GM21515 (cell line): ENCODE data around the gene DLX1.
A peak's percentile ranks its signal among the peaks of the same experiment; 100 is the strongest.
"Not testable (repeated sequence)": the region's sequence is repeated elsewhere in the genome, so short reads cannot be mapped to it uniquely, and the experiment has no call there.

ENCODE experiments used
- ATAC-seq: cut with Tn5 transposase; IDR thresholded peaks from one replicate; pipeline ENCODE4 v1.9.1; 2021; ENCODE audit not compliant: unreplicated experiment

The DLX1 gene

DNA sequence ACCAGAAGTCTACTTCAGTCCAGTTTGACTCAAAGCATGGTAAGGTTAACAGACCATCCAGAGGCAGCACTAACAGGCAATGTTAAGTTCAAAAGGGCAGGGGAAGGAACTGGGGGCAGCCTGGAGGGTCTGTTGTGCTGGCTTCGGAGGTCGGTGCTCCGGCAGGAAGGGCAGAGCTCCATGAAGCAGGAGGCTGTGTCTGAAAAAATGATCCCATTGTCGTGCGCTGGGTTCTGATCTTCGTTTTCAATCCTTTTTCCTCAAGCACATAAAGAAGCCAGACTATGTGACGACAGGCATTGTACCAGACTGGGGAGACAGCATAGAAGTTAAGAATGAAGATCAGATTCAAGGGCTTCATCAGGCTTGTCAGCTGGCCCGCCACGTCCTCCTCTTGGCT lies 21.9 kb upstream of the DLX1 start:
- ATAC-seq = no peak

DNA sequence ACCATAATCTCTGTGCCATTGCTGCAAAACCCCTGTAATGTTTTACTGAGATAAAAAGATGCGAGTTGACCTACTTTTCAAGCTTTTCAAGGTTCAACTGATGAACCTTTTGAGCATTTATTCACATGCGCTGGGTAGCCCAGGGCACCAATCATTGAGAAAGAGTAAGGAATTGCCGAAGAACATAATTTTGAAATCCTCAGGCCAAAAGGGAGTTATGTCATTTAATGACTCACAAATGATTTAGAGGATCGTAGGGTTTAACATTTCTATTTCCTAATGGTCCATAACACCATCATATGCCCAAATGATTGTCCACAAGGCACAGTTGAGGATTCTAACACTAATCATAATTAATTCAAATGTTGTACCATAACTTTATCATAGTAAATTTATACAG lies 20.2 kb upstream of the DLX1 start:
- ATAC-seq = no peak

DNA sequence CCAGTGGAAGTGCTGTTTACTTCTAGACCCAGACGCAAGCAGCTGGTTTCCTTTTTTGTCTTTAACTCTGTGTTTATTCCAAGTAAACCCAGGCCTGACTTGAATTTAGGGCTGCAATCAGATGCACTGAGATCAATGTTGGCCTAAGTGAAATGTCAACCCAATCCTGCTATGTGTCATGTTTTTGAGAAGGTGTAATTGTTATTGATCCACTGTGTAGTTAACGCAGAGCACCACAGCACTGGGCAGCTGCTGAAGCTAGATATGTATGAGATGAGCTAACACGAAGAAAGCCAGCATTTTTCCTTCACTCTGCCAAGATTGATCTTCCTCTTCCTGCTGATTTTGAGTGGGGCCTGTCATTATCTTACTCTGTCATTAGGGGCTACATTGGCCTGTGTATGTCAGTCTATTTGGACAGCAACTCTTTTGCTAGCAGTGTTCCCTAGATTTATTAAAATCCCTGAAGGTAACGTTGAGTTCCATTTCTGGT lies 18.9 kb upstream of the DLX1 start:
- no peak for ATAC-seq

DNA sequence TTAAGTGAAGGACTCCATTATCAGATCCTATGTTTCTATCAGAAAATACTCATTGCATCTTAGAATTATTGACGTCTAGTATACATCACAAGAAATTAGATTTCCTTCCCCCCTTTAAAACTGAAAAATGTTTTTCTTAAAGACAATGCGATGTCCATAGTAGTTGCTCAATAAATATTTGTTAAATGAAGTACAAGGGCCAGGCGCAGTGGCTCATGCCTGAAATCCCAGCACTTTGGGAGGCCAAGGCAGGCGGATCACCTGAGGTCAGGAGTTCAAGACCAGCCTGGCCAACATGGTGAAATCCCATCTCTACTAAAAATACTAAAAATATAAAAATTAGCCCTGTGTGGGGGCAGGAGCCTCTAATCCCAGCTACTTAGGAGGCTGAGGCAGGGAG lies 17.4 kb upstream of the DLX1 start:
- ATAC-seq = not testable (repeated sequence)

DNA sequence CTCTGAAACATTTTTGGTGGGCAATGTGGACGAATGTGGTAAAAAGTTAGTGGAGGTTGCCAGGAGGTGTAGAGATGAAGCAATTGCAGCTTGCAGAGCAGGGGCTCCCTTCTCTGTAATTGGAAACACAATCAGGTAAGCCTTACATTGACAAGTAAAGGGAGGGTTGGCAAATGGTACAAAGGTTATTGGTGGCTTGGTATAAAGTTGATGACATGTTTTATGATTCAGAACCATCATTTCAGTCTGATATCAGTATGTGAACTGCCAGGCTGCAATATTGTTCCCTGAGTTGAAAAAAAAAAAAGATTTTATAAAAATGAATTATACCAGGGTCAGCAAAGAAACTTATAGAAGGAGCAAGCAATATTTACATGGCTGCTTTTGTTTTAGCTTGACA lies 14.4 kb upstream of the DLX1 start:
- no peak for ATAC-seq

DNA sequence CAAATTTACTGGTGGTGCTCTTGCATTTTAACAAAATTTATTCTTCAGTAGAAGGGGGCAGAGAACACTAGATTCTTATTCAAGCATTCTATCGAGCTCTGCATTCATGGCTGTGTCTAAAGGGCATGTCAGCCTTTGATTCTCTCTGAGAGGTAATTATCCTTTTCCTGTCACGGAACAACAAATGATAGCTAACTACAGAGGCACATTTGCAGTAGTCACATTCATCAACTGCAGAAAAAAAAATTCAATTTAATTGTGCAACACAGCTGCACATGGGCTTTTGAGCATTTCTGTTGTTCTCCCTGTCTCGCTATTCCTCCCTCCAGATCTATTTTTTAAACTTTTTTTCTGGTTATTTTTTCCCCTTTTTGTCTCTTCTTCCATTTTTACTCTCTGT lies 13.0 kb upstream of the DLX1 start:
- no peak for ATAC-seq

DNA sequence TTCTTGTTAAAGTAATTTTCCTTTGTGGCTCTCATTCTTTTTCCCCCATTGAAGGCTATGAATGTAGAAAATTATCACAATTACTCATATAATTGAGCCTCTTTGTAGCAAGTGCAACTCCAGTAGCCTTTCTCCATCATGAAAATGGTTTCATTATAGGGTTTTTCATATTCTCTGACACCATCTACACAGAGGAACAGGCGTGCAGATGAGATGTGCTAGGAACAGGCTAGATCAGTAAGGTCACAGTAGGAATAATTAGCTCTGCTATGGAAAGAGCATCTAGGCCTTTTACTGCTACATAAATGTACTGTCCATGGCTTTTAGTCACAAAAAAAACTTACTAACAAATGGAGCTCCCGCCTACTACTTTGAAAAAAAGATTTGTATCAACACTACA lies 12.6 kb upstream of the DLX1 start:
- ATAC-seq = no peak

DNA sequence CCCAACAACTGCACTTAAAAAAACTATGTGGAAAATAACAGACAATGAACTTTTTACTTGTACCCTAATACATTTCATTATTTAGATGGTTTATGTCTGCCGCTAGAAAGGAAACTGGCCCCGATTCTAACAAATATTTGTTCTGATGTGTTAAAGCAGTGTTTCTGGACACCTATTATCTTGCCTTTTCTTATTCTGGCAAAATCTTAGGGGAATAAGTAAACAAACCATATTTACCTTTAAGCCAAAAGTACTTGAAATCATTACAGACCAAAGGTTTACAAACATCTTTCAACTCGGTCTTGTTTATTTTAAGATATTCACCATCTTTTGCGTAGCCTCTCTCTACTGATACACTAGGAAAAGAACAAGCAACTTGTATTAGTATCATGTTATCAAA lies 11.8 kb upstream of the DLX1 start:
- no peak for ATAC-seq

DNA sequence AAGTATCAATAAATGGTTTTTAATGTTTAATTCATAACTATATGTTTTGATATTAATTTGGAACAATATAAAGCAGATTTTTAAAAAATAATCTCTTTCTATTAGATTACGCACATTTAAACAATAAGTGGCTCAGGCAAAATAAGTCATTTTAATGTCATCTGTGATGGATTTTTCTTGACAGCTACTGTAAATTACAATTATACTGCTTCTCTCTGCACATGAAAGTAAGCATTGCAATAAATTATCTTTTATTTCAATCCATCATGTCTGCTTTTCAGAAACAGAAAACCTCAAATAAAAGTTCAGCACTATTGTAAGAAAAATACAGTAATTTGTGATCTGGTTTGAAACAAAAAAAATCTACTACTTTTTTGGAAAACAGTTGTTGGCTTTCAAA lies 11.1 kb upstream of the DLX1 start:
- no peak for ATAC-seq

DNA sequence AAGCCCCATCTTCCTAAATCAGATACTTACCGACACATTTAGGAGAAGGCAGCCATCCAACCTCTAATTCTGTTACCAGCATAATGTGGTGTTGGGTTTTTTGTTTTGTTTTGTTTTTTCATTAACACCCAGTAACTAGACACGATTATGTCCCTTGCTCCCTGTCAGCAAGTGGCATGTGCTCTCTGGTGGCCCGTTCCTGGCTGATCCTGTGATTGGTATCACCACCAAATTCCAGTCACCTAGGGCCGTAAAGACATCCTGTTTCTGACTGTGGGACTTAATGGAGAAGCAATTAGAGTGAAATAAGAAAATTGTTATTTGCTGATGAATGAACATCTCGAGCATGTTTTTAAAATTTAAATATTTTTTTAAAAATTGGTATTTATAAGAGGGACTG lies 5.9 kb upstream of the DLX1 start:
- no peak for ATAC-seq

DNA sequence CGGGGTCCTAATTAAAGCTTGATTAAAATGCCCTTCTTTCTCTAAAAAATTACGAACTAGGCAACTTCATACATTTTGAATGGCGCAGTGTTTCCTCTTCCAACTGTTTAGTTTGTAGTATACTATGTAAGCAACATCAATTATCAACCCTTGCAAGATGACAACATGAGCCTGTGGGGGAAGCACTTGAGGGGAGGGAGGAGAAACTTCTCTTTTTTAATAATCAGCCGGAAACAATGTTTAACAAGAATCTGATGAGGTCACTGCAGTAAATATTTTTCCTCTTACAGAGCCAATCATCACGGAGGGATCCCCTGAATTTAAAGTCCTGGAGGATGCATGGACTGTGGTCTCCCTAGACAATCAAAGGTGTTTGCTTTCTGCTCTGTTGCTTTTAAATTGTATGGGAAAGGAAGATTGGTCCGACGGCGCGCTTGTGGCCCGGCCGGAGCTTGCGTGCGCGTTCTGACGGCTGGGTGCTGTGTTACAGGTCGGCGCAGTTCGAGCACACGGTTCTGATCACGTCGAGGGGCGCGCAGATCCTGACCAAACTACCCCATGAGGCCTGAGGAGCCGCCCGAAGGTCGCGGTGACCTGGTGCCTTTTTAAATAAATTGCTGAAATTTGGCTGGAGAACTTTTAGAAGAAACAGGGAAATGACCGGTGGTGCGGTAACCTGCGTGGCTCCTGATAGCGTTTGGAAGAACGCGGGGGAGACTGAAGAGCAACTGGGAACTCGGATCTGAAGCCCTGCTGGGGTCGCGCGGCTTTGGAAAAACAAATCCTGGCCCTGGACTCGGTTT lies 5.3 kb upstream of the DLX1 start:
- ATAC-seq = no peak

DNA sequence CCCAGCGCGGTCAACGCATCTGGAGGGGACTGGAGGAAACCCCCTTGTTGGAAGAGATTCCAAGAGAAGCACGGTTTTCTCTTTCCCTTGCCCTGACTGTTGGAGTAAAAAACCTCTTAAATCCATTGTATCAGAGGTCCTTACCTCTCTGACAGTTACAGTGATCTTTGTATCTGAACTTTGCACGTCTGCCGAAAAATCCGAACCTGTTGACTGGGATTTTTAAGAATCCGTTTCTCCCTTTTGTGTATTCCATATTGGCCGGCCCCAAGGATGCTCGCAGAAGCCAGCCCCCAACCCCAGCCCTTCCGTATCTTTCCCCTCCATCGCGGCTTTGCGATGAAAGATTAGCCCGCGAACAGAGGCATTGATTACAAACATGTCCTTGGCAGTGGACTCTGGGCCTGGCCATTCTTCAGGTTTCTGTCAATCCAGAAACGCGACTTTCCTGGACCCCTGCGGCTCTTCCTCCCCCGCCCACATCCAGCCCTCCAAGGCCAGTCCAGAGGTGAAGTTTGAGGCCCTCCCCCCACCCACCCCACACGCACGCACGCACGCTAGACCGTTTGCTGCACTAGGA lies 4.6 kb upstream of the DLX1 start:
- no peak for ATAC-seq

DNA sequence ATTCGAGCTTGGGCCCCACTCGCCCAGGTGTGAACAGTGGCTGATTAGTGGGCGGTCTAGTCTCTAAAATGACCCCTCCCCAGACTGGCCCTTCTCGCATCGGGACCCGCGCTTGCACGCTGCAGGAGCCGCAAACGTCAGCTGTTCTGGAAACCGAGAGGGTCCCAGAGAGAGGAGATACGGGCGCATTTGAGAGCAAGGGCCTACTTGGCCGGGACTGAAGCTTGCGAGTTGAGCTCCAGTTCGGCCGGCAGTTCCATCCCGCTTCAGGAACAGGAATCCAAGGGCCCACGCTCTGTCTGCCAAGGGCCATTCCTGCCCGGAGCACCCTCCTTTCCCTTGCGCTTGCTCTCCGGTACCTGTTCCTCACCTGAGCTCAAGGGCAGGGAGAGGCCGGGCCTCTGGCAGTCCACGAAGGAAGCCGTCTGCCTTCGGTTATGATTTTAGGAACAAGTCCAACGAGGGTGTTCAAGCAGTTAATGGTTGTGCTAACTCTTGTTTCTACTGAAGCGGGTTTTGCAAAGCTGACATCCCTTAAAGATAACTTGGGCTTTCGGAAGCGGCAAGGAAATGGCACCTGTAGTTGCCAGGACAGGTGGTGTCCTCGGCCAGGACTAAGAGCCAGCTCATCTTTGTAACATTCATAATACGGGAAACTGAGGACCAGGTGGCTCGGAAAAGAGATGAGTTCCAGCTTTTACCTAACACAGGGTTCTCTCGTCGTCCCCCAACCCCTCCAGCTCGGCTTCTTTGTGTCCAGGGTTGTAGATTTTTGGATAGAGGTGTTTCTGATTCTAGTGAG lies 3.9 kb upstream of the DLX1 start:
- ATAC-seq = no peak

DNA sequence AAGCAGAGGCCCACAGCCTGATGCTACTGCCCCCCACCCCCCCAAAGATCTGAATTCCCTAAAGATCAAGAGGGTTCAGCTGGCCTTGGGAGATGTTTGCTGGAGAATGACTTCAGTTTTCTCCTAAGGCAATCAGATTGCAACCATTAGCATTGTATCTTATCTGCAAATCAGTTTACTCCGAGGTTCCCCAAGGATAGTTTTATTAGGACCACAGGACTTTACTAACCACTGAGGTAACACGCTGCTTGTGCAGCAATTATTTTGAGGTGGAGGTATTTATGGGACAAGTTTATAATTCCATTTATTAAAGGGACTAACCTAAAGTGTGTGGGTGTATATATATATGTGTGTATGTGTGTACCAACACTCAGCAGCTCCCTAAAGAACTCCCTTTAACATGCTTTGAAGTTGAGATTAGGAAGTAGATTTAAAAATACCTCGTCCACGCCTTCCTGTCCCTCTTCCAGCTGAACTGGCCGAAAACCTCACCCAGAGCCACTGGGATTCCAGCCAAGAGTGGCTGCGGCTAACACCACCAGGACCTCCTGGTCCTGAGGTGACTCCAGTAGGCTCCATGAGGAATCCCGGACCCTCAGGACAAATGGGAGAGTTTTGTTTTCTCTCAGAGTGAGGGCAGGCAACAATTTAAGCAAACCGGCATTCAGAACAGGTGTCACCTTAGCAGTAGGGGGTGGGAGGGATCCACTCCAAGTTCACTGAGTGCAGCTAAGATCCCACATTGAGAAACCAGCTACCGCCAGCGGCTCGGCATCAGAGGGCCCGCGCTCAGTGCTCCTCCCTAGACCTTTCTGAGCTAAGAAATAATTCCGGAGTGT lies 3.0 kb upstream of the DLX1 start:
- no peak for ATAC-seq

DNA sequence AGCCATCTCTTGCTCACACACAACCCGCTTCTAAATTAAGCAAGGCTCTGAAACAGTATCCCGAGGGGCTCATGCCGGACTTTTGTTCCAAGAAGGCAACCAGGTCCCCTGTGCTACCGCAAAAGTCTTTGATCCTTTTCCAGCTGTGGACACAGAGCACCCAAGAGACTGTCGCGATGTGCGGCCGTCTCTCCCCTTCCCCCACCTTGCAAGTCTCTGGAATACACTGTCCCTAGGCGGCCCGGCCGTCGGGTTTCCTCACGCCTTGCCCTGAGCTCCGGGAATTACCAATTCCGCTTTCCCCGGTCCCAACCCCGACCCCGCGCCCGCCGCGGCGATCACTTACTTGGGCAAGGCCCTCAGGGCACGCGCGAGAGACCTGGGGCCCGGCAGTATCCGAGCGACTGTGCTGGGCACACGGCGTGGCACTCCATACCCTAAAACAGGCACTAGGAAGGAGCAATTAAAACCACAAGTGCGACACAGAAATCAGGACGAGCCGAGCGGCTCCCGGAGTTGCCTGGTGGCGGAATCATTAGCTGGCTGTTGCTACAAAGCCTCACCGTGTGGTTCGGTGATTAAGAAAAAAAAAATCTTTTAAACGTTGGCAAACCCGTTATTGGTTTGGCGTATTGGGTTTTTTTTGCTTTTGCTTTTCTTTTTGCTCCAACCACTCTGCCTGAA lies 2.2 kb upstream of the DLX1 start:
- ATAC-seq = no peak

DNA sequence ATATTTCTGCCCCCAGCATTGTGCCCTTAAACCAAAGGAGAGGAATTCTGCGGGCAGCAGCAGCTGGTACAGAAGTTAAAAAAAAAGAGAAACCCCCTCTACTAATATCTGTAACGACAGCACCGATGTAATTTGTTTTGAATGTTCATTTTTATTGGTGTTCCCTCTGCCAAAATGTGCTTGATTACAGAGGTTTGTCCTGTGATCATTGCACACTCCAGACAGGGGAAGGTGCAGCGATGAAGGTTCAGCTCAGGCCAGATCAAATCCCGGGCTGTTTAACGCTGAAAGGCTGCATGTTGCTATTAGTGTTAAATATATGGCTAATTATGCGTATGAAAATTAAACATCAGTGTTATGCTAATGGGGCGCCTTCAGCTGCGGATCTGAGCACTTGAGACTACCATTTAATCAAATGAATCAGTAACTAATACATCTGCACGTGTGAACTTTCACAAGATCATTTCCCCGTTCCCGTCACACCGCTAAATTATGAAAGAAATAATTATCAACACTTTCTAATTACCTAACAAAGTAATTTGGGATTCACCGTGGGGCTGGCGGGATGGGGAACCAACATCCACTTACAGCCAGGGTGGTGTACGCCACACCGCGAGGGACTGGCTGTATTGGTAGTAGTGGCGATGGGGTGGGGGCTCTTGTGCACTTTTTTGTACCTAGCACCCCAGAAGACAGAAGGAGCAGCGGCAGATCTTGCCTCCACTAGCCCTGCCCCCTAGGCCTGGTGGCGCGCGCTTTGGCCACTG lies 1.5 kb upstream of the DLX1 start:
- ATAC-seq = no peak

DNA sequence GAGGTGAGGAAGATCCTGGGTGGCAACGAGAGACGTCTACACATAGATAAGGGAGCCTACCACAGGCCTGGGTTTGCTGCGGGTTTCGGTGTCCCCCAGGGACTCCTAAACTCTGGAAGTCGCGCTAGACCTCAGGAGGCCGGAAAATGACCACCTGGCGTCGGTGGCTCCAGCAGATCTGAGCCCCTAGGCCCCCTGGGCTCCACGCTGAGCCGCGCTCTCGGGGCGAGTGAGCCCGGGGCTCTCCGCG lies 987 bp upstream of the DLX1 start:
- ATAC-seq = peak; percentile 13

DNA sequence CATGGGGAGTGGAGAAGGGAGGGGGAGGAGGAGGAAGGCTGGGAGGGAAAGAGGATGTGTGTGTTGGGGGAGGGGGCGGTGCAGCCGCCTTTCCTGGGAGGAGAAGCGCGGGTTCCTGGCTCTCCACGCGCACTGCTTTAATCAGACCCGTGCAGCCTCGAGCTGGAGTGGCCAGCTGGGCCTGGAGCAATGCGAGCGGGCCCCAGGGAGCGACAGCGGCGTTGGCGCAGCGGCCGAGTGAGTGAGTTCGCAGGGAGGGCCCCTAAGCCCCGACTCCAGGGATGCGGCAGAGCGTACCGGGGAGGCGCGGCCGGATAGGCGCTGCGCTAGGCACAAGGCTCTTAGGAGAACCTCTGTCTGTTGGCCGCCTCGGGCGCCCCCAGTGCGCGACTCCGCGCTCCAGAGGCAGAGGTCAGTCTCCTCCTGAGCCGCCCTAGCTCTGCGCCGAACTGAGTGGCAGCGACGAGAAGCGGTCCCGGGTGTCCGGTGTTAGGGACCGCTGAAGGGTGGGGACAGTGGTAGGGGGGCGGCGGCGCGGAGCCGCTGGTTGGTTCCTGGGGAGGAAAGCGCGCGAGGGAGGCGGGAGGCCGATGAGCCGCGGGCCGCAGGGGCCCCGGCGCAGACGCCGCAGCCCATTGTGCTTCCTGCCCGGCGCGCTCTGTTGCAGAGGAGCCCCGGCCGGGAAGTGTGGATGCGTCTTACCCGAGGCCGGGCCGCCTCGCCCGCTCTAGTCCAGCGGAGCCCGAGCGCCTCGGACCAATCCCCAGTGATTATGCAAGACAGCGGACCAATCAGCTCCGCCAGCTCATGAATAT lies 455 bp upstream of the DLX1 start:
- peak; percentile 87 for ATAC-seq
